DND-41 (cell line): ENCODE data around the gene LITAFD.

ENCODE experiments used
- ATAC-seq: fragments of 200-7000 bp; cut with Tn5 transposase; 3 replicates; pipeline ENCODE4 v1.9.1; 2021; ENCODE audit warnings: low read depth; ENCODE audit not compliant: insufficient read depth
- DNase-seq: peaks from one replicate; pipeline ENCODE4 v3.0.0-alpha.2; 2020
- H2AFZ ChIP-seq: 2 replicates; pipeline ENCODE4 v1.6.0; 2012; ENCODE audit warnings: low read depth, low read length
- H3K27ac ChIP-seq: 2 replicates; pipeline ENCODE4 v1.5.1; 2012; ENCODE audit warnings: low read length, inconsistent platforms
- H3K27me3 ChIP-seq: fragments of 200-600 bp; sonication (generic); 2 replicates; pipeline ENCODE4 v1.6.0; 2012; ENCODE audit warnings: low read length, mild to moderate bottlenecking, inconsistent platforms; ENCODE audit not compliant: insufficient read depth, poor library complexity
- H3K36me3 ChIP-seq: 2 replicates; pipeline ENCODE4 v1.5.1; 2012; ENCODE audit warnings: low read length, inconsistent platforms; ENCODE audit not compliant: insufficient read depth
- H3K4me1 ChIP-seq: 2 replicates; pipeline ENCODE4 v1.5.1; 2012; ENCODE audit warnings: mild to moderate bottlenecking, low read length; ENCODE audit not compliant: insufficient read depth
- H3K4me2 ChIP-seq: 2 replicates; pipeline ENCODE4 v1.6.0; 2012; ENCODE audit warnings: mild to moderate bottlenecking, moderate library complexity, low read length, inconsistent platforms; ENCODE audit not compliant: insufficient read depth
- H3K4me3 ChIP-seq, 2 experiments: fragments of 200-600 bp in 1 of 2; shearing (Covaris generic) in 1 of 2; 2 replicates each; pipeline ENCODE4 v1.5.1; 2012 to 2016; ENCODE audit warnings: inconsistent platforms in 2 of 2, low read length in 2 of 2, mild to moderate bottlenecking in 2 of 2, low read depth in 1 of 2, moderate library complexity in 1 of 2
- H3K79me2 ChIP-seq: 2 replicates; pipeline ENCODE4 v1.6.0; 2012; ENCODE audit warnings: low read length, inconsistent platforms; ENCODE audit not compliant: insufficient read depth
- H3K9ac ChIP-seq: 2 replicates; pipeline ENCODE4 v1.6.0; 2012; ENCODE audit warnings: low read depth, mild to moderate bottlenecking, inconsistent platforms, low read length, moderate library complexity
- H3K9me3 ChIP-seq: 2 replicates; pipeline ENCODE4 v1.5.1; 2012; ENCODE audit warnings: low read length, moderate library complexity, mild to moderate bottlenecking, inconsistent platforms; ENCODE audit not compliant: insufficient read depth, severe bottlenecking
- H4K20me1 ChIP-seq: 2 replicates; pipeline ENCODE4 v1.6.0; 2012; ENCODE audit warnings: low read length; ENCODE audit not compliant: insufficient read depth
- CTCF ChIP-seq: IDR thresholded peaks from 2 replicates; pipeline ENCODE4 v1.5.1; 2012; ENCODE audit warnings: borderline replicate concordance, low read length, moderate library complexity, mild to moderate bottlenecking; ENCODE audit not compliant: poor library complexity, severe bottlenecking; ENCODE audit errors: extremely low read depth
- EZH2 ChIP-seq: IDR thresholded peaks from 3 replicates; pipeline ENCODE4 v1.6.1; 2012; ENCODE audit warnings: borderline replicate concordance, low read depth, mild to moderate bottlenecking, moderate library complexity, low read length, inconsistent platforms; ENCODE audit not compliant: severe bottlenecking

Gene LITAFD

GRCh38 chr16:8866884-8867215 lies 15.3 kb upstream of the LITAFD start:
- H3K27ac ChIP-seq, result peak overlapping the region; percentile 94
- DNase-seq (no peak), ATAC-seq (no peak)
- H3K4me2 ChIP-seq, result peak overlapping the region; percentile 91
- peak overlapping the region; percentile 79 for H3K9ac ChIP-seq
- no peak overlapping the region for H2AFZ ChIP-seq
- peaks cover 62% of the 10 kb centered on the region for H4K20me1 ChIP-seq
- peaks cover 61% of the 10 kb centered on the region for H3K36me3 ChIP-seq
- TF ChIP-seq CTCF (no peak), EZH2 (no peak)
- H3K4me3 ChIP-seq, result peak overlapping the region; percentile 82
- H3K9me3 ChIP-seq, result no peaks in the 10 kb centered on the region
- H3K79me2 ChIP-seq, result peaks cover 76% of the 10 kb centered on the region
- H3K27me3 ChIP-seq, result no peaks in the 10 kb centered on the region
- peaks cover 81% of the 10 kb centered on the region for H3K4me1 ChIP-seq

GRCh38 chr16:8867216-8867931 lies 14.8 kb upstream of the LITAFD start:
- DNase-seq (peak; percentile 53), ATAC-seq (no peak)
- peaks cover 71% of the 10 kb centered on the region for H3K79me2 ChIP-seq

GRCh38 chr16:8867932-8868415 lies 14.2 kb upstream of the LITAFD start:
- peaks cover 65% of the 10 kb centered on the region for H3K79me2 ChIP-seq
- peaks cover 50% of the 10 kb centered on the region for H3K36me3 ChIP-seq
- TF ChIP-seq CTCF, result no peak
- no peak for TF ChIP-seq EZH2
- H2AFZ ChIP-seq, result peak overlapping the region; percentile 43
- H3K9me3 ChIP-seq, result no peaks in the 10 kb centered on the region
- peaks cover 72% of the 10 kb centered on the region for H3K4me1 ChIP-seq
- no peak for ATAC-seq
- H3K4me3 ChIP-seq, result peak overlapping the region; percentile 82
- peak overlapping the region; percentile 91 for H3K4me2 ChIP-seq
- DNase-seq, result no peak
- H3K27me3 ChIP-seq, result no peaks in the 10 kb centered on the region
- peaks cover 51% of the 10 kb centered on the region for H4K20me1 ChIP-seq
- peak overlapping the region; percentile 94 for H3K27ac ChIP-seq
- peak overlapping the region; percentile 79 for H3K9ac ChIP-seq

More at GRCh38 chr16:8867216-8867931, 14.8 kb upstream of the LITAFD start:
- H3K4me3 ChIP-seq, result peak overlapping the region; percentile 82
- H3K9ac ChIP-seq, result peak overlapping the region; percentile 79
- peak overlapping the region; percentile 94 for H3K27ac ChIP-seq
- no peak overlapping the region for H2AFZ ChIP-seq
- peaks cover 57% of the 10 kb centered on the region for H4K20me1 ChIP-seq
- H3K4me2 ChIP-seq, result peak overlapping the region; percentile 91
- H3K4me1 ChIP-seq, result peaks cover 78% of the 10 kb centered on the region
- H3K9me3 ChIP-seq, result no peaks in the 10 kb centered on the region
- no peak for TF ChIP-seq EZH2
- peak; percentile 1 for TF ChIP-seq CTCF
- no peaks in the 10 kb centered on the region for H3K27me3 ChIP-seq
- peaks cover 56% of the 10 kb centered on the region for H3K36me3 ChIP-seq
